Measurements from ENCODE around the gene METTL9.
"Not testable (repeated sequence)": the region's sequence is repeated elsewhere in the genome, so short reads cannot be mapped to it uniquely, and the experiment has no call there.

The METTL9 gene

DNA sequence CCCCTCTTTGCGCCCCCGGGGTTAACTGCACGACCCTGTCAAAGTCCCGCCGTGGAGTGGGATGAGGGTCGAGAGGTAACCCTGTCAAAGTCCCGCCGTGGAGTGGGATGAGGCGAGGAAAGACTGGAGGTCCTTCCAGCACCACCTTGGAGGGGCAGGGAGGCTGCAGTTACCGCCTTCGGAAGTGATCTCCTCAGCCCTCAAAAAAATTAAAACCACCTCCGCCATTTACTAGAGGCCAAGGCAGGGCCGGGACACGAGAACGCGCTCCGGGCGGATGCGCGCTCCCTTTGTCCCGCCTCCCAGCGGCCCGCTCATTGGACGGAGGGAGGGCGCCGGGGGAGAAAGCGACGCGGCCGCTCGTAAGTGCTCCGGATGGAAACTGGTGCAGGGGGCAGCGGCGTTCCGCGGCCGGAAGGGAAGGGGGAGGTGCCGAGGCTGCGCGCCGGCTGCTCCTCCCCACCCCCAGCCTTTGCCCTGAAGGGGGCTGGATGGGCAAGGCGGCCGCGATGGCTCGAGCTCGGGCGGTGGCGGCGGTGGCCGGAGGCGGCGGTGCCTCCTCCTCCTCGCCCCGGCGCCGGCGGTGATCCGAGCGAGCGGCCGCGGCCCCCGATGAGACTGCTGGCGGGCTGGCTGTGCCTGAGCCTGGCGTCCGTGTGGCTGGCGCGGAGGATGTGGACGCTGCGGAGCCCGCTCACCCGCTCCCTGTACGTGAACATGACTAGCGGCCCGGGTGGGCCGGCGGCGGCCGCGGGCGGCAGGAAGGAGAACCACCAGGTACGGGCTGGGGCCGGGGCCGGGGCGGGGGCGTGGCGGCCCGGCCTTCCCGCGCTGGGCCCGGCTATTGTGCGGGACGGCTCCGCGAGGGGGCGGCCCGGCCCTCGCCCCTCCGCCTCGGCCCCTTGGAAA lies at the start of gene METTL9:
Gene METTL9, plus strand, starts transcription at position 456 of the 909 bp plus-strand sequence. Its CDS starts 157 bp downstream, at position 613.
- peak; percentile 90 for DNase-seq (ENCODE audit: low read depth)

DNA sequence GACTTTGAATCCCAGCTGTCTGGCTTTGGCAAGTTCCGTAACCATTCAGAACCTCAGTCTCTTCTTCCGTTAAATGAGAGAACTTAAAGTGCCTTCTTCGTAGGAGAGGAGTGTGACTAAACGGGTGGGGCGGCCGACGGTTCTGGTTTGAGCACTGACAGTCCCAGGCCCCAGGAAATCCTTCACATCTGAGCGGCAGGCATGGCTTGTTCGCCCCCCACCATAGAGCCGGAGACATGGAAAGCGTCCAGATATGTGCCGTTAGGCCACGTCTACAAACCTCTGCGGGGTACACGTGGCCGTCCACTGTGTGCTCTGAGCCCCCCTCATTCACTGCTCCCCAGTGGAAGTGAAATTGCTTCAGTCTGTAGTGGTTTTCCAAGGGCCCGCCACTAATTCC lies 49.4 kb upstream of the METTL9 start:
- not testable (repeated sequence) for DNase-seq (ENCODE audit: low read depth)

DNA sequence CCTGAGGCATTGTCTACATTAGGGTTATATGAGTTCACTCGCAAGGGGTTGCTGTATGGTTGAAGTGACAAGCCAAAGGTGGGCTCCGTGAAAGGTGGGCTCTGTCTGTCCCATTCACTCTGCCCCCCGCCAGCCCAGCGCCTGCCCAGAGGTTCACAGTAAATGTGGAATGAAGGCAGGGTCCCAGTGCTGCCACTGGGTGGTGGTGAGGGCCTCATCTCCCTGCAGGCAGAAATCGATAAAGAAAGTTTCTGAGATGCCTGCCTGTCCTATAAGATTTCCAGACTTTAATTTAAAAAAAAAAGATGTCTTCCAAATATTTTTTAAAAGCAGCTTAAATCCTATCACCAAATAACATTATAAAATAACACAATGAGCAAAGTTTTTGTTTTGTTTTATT lies 48.9 kb upstream of the METTL9 start:
- DNase-seq (ENCODE audit: low read depth), result not testable (repeated sequence)

DNA sequence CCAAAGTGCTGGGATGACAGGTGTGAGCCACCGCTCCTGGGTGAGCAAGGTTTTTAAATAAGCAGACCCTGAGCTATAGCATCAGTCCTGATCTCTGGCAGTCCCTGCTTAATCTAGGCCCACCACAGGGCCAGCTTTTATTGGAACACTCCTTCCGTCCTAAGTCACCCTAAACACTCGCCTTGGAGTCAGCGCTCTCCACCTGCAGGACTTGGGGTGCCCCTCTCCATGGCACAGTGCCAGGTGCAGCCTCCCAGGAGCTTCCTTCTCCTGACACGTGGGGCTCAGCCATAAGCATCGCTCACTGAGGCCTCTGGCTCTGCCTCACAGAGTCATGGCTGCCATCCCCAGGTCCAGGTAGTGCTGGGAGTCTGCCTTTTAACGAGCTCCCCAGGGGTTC lies 48.3 kb upstream of the METTL9 start:
- not testable (repeated sequence) for DNase-seq (ENCODE audit: low read depth)

DNA sequence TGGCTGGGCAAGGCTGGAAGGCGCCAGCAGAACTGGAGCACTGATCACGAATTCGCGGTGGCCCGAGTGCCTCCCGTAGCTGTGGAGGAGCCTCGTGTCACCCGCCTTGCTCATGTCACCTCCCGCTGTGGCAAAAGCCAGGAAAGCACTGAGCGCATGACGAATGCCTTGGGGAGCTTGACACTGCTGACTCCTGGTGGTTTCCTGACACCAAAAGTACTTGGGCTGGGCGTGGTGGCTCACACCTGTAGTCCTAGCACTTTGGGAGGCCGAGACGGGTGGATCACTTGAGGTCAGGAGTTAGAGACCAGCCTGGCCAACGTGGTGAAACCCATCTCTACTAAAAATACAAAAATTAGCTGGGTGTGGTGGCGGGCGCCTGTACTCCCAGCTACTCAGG lies 47.8 kb upstream of the METTL9 start:
- DNase-seq (ENCODE audit: low read depth), result not testable (repeated sequence)

DNA sequence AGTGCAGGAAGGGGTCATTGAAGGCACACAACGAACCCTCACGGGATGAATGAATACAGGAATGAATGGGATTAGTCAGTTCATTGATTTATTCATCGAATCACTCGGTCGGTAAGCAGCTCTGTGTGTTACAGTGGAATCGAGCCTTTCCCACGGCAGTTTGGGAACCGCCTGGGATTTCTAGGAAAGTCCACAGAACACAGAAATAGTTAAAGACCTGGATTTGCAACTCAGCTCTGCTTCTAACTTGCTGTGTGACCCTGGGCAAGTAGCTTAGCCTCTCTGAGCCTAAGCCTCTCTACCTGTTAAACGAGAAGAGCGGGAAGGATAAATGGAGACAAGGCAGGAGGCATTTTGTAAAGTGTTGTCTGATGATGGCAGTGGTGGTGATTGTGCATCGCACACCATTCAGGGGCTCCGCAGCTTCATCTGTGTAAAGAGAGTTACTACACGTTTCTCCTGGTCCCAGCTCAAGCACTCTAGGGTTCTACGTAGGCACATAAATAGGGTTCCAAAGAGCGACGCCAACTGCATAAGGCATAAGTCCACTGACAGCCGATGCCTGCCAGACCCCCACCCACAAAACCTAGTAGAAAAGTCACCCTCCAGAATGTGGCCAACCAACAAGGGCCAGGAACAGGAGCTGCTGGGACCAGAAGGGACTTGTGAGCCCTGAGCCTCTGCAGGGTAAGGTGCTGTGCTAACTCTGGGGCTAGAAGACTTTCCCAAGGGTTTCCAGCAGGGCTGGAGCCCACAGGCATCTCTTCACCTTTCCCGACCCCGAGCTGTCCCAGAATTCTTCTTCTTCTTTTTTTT lies 45.7 kb upstream of the METTL9 start:
- DNase-seq (ENCODE audit: low read depth), result not testable (repeated sequence)

DNA sequence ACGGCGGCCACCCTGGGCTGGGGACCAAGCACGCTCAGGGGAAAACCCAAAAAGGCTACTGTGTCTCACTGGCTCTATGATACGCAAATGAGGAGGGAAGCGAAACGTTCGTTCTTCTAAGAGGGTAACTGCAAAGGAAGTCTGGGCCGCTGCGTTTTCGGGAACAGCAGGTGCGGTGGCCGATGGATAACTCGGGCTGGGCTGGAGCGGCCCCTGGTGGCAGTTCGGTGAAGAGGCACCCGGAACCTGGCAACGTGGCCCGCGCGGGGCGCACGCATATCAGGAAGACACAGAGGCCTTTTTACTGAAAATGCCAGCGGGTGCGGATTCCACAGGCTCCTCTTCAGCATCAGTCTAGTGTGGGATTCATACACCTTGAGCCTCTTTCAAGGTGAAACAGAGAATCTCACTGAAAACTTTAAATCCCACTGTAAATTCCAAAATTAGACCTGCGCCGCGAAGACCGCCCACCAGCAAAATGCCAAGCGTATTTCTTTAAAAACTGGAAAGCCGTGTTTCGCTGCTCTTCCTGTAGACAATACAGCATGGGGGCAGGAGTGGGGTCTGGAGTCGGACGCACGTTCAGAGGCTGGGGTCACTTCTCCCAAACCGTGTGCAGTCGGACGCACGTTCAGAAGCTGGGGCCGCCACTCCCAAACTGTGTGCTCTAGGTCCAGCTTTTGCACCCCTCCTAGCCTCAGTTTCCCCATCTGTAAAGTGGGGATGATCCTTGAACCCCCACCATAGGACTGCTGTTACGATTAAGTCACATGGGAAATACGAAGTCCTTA lies 44.4 kb upstream of the METTL9 start:
- DNase-seq (ENCODE audit: low read depth), result peak; percentile 92

DNA sequence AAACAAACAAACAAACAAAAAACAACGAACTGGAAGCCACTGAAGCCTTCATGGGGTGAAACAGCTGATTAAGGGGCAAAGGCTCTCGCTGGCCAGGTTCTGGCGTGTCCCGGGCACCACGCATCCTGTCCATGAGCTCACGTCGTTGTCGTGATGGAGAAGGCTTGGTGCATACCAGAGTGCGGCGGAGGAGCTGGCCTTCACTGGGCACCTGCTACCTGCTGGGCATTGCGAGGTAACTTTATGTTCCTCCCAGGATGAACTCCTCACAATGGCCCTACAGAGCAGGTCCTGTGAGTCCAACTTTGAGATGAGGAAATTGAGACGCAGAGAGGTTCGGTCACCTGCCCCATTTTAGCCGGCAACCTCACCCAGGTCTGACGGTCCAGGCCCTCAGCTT lies 43.8 kb upstream of the METTL9 start:
- not testable (repeated sequence) for DNase-seq (ENCODE audit: low read depth)

DNA sequence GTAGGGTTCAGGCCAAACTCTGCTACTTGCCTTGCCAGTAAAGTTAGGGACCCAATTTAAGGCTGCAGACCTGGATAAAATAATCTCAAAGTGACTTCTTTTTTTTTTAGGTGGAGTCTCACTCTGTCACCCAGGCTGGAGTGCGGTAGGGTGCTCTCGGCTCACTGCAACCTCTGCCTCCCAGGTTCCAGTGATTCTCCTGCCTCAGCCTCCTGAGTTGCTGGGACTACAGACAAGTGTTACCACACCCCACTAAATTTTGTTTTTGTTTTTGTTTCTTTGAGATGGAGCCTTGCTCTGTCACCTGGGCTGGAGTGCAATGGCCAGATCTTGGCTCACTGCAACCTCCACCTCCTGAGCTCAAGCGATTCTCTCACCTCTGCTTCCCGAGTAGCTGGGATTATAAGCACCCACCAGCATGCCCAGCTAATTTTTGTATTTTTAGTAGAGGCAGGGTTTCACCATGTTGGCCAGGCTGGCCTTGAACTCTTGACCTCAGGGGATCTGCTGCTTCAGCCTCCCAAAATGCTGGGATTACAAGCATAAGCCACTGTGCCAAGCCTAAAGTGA lies 43.3 kb upstream of the METTL9 start:
- not testable (repeated sequence) for DNase-seq (ENCODE audit: low read depth)

DNA sequence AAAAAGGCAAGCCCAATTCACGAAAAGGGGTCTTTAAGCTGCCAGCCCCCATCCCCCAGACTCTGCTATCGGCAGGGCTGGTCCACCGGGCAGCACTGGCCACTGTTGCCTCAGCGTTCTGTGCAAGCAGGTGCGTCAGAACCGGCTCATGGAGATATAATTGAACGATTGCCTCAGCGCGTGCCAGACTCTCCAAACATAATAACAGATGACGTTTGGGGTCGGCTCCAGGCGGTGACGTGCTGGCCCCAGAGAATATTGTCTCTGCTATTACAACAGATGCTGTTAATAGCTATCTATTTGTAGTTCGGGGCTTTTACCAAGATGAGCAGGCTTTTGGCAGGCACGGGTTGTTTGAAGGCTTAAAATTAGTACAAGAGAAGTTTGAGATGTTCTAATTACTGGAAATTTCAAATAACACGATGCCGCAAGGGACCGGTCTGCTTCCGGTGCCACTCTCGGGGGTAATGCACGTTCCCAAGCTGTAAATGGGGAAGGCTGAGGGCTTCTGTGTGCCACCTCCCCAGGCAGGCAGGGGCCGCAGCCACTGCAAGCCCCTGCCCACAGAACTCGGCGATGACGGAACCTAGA lies 42.6 kb upstream of the METTL9 start:
- DNase-seq (ENCODE audit: low read depth), result not testable (repeated sequence)

DNA sequence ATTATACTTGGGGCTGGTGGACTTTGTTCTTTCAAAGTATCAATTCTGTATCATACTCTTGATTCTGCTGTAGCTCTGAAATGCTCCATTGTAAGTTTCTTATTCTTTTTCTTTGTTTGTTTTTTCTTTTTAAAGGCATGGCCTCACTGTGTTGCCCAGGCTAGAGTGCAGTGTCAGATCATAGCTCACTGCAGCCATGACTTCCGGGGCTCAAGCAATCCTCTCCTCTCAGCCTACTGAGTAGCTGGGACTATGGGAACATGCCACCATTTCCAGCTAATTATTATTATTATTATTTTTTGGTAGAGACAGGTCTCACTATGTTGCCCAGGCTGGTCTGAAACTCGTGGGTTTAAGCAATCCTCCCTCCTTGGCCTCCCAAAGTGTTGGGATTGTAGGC lies 38.9 kb upstream of the METTL9 start:
- DNase-seq (ENCODE audit: low read depth), result no peak

DNA sequence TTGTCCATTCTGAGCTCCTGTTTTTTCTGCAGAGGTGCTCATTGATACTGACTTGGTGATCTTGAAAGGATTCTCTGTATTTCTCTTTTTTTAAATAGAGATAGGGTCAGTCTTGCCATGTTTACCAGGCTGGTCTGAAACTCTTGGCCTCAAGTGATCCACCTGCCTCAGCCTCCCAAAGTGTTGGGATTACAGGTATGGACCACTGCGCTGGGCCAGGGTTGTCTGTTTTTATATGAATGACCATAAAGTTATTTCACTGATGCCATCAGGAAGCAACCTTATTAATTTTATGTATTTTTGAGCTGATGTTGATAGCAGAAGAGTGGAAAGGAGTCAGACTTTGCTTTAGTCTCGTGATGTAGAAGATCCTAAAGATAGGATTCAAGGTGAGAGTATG lies 35.7 kb upstream of the METTL9 start:
- DNase-seq (ENCODE audit: low read depth), result no peak

DNA sequence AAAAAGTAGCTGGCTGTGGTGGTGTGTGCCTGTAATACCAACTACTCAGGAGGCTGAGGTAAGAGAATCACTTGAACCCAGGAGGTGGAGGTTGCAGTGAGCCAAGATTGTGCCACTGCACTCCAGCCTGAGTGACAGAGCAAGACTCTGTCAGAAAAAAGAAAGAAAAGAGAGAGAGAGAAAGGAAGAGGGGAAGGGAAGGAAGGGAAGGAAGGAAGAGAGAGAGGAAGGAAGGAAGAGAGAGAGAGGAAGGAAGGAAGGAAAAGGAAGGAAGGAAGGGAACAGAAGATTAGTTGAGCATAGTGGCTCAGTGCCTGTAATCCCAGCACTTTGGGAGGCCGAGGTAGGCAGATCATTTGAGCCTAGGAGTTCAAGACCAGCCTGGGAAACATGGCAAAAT lies 35.0 kb upstream of the METTL9 start:
- DNase-seq (ENCODE audit: low read depth), result not testable (repeated sequence)

DNA sequence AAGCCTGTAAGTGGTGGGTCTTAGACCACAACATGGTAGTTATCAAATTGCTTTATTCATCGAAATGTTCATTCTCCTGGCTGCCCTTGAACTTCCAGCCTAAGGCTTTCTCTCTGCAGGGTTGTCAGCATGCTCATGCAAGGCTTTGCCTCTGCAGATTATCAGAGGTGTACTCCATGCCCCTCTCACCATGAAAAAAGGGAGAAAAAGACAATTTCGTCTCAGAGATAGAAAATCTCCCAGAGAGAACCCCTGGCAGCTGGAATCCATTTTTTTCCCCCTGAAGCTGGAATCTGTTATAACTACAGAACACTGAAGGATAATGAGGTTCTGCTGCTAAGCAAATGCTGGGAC lies 33.9 kb upstream of the METTL9 start:
- DNase-seq (ENCODE audit: low read depth), result no peak

DNA sequence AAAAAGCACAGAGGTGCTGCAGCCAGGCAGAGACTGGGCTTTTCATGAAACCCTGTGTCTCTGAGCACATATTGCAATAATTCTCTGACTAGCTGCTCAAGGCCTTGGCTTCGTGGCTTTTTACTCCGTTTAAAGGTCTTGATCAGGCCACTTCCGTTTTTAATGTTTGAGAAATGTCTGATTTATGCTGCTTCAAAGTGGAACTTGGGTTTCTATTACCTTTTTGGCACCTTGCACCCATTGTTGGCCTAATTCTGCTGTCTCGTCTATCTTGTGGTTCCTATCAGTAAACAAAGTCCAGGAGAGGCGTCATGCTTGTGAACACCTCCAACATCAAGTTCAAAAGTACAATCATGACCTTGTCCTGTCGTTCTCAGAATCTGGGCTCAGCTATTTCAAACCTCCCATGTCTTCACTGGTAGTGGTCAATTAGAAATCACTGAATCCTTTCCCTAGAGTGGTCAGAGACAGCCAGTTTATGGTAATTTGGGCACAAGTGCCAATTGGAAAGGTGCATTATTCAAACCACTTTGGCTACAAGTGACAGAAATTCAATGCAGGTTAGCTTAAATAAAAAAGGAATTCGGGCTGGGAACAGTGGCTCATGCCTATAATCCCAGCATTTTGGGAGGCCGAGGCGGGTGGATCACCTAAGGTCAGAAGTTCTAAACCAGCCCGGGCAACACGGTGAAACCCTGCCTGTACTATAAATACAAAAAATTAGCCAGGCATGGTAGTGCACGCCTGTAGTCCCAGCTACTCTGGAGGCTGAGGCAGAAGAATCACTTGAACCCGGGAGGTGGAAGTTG lies 33.3 kb upstream of the METTL9 start:
- DNase-seq (ENCODE audit: low read depth), result no peak

DNA sequence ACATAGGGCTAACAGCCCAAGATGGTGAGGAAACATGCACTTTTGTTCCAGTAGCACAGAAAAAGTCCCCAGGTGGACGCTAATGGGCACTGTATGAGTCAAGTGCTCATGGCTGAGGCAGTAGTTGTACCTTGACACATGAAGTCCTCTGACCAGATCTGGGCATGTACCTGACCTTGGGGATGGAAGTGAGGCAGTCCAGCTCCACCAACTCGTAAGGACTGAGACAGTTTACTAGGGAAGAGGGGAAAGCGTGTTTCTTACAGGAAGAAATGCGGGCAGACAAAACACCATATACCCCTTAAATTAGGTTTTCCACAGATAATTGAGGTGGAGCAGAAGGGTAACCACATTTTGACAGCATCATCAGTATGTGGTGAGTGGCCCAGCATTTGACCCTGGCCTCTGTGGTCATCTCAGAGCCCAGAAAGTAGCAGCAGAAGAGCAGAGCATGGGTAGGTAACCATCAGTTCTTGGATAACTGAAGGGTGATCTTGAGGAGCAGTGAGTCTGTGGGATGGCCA lies 32.4 kb upstream of the METTL9 start:
- no peak for DNase-seq (ENCODE audit: low read depth)

DNA sequence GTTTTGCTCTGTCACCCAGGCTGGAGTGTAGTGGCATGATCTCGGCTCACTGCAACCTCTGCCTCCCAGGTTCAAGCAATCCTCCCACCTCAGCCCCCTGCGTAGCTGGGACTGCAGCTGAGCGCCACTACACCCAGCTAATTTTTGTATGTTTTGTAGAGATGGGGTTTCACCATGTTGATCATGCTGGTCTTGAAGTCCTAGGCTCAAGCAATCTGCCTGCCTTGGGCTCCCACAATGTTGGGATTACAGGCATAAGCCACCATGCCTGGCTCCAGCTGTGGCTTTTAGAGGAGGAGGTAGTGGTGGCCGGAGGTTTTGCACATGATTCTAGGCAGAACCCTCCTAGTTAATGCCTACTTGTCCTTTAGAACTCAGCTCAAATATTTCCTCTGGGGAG lies 31.9 kb upstream of the METTL9 start:
- DNase-seq (ENCODE audit: low read depth), result not testable (repeated sequence)

DNA sequence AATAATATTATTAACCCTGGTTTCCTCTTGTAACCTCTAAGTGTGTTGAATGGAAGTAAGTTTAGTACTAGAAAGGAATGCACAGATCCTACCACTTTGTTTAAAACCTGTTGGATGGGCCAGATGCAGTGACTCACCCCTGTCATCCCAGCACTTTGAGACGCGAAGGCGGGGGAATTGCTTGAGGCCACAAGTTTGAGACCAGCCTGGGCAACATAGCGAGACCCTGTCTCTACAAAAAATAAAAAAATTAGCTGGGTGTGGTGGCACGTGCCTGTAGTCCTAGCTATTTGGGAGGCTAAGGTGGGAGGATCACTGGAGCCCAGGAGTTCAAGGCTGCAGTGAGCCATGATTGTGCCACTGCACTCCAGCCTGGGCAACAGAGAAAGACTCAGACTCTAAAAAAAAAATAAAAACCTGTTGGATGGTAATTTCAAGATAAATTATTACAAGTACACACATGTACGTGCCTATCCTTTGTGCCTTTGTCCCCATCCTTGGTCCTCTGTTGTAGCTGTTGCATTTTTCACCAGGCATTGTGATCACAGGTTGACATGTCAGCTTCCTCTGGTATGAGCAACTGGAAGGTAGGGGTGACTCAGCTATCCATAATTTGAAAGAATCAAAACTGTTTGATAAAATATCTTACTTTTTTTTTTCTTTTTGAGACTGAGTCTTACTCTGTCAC lies 30.7 kb upstream of the METTL9 start:
- DNase-seq (ENCODE audit: low read depth), result no peak

DNA sequence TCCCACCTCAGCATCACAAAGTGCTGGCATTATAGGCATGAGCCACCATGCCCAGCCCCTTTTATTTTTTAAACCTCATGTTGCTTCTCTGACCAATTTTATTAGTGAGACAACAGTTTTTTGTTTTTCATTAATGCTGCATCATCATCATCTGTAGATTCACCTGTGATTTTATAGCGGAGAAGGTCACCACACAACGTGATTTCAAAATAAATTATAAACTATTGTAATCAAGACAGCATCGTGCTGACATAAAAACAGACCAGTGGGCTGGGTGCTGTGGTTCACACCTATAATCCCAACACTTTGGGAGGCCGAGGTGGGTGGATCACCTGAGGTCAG lies 28.7 kb upstream of the METTL9 start:
- no peak for DNase-seq (ENCODE audit: low read depth)

DNA sequence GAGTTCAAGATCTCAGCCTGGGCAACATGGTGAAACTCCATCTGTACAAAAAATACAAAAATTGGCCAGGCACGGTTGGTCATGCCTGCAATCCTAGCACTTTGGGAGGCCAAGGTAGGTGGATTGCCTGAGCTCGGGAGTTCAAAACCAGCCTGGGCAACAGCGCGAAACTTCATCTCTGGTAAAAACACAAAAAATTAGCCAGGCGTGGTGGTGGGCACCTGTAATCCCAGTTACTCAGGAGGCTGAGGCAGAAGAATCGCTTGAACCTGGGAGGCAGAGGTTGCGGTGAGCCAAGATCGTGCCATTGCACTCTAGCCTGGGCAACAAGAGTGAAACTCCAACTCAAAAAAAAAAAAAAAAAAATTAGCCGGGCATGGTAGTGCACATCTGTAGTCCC lies 25.9 kb upstream of the METTL9 start:
- DNase-seq (ENCODE audit: low read depth), result not testable (repeated sequence)
